HUDEP-2 (cell line): ENCODE measurements around the gene FOXJ3.

Experiments
- DNase-seq, 76 experiments: peaks; one replicate each; lab custom pipeline; 2025; ENCODE audit not compliant: unreplicated experiment in 76 of 76; lab: John Stamatoyannopoulos, UW

FOXJ3 gene

DNA sequence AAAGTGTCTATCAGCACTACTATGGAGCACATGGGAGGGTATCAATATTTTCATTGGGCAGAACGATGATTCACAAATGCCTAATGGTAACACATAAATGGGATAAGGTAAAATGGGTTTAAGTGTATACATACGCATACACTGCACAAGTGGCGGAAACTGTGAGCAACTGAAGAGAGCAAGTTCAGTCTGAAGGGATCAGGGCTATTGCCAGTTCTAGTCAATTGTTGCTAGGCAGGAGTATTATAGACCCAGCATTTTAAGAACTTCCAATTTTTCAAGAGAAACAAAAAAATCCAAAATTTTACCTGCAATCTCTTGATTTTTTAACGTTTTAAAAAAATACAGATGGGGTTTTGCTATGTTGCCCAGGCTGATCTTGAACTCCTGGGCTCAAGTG, 23.1 kb downstream of the FOXJ3 start:
- DNase-seq = no peak

DNA sequence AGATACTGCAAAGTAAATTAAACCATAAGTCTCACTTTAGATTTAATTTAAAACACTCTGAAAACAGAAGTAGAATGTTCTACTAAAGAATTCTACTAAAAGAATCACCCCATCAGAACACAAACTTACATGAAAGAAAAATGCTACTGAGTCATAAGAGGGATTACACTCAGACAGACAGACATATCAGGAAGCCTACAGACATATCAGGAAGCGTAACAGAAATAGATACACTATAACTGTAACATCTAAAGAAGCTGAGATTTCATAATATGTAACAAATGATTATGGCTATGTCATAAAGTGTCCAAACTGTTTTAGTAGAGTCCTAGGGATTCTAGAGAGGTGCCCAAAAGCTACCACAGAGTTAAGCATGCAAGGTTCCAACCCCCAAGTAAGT, 23.9 kb downstream of the FOXJ3 start:
- DNase-seq = no peak

DNA sequence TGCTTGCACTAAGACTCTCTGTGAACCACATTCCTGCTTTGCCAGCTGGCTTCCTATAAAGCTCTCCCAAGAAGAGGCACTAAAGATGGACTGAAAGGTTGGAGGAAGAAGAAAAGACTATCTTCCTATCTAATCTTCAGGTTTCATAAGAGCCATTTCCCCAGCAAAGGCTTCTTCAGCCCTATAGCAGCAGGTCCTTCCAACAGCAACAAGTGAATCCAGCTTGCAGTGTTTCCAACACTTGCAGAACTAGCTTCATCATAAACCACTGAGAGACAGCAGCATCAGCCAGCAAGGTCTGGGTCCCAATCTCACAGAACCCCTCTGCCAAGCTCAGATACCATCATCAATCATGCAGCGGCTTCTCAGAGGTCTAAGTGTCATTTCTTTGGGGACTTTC, 28.1 kb downstream of the FOXJ3 start:
- DNase-seq = no peak

DNA sequence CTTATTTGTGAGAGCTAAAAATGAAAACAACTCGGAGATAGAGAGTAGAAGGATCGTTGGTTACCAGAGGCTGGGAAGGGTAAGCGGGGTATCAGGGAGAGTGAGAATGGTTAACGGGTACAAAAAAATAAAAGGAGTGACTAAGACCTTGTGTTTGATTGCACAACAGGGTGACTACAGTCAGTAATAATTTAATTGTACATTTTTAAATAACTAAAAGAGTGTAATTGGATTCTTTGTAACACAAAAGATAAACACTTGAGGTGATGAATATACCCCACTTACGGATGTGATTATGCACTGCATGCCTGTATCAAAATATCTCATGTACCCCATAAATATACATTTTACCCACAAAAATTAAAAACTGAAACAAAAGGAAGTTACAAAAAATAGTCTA, 29.4 kb downstream of the FOXJ3 start:
- no peak for DNase-seq

DNA sequence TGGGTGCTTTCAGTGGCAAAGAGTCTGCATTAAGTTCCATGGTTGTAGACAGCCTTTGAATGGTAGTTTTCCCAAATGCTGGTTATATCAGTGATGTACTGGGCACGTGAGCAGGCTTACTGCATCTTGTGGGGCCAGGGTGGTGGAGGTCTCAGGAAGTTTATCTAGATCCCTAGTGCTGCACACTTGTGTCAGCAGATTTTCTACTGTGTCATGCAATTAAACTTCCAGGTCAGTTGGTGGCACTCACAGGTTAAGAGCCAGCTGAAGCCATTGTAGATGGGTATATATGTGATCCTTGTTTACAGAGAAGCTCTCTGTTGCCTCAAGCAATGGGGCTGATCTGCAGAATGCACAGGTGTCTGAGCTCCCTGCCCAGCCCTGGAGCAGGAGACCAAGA, 33.0 kb downstream of the FOXJ3 start:
- no peak for DNase-seq

DNA sequence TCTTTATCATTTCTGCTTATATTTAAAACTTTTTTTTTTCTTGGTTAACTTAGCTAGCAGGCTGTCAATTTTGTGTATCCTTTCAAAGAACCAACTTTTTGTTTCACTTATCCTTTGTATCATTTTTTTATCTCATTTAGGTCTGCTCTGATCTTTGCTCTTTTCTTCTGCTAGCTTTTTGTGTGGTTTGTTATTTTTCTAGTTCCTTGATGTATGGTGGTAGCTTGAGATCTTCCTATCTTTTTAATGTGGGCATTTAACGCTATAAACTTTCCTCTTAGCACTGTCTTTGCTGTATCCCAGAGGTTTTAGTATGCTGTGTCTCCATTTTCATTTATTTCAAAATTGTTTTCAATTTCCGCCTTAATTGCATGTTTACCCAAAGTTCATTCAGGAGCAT, 36.5 kb downstream of the FOXJ3 start:
- DNase-seq = no peak

DNA sequence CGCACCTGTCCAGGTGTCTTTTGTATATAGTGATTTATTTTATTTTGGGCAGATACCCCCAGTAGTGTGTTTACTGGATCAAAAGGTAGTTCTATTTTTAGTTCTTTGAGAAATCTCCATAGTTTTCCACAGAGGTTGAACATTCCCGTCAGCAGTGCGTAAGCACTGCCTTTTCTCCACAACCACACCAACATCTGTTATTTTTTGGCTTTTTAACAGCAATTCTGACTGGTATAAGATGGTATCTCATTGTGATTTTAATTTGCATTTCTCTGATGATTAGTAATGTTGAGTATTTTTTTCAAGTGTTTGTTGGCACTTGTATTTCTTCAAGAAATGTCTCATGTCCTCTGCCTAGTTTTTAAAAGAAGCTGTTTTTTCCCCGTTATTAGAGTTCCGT, 39.2 kb downstream of the FOXJ3 start:
- DNase-seq = no peak

DNA sequence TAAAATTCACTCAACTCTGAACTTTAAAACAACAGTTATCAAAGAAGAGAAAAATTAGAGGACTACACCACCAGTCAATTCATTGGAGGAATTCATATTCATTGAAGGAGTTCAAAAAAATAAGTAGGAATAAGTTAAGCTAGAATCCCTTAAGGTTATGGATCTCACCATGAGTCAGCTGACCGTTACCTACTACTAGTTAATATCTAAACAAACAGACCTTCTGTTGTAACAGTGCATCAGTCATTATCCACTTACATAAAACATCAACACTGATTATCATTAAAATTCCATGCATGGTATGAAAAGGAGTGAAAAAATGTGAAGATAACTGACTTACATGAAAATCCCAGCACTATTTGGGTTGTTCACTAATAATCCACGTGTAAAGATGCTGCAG, 44.9 kb downstream of the FOXJ3 start:
- DNase-seq = no peak

DNA sequence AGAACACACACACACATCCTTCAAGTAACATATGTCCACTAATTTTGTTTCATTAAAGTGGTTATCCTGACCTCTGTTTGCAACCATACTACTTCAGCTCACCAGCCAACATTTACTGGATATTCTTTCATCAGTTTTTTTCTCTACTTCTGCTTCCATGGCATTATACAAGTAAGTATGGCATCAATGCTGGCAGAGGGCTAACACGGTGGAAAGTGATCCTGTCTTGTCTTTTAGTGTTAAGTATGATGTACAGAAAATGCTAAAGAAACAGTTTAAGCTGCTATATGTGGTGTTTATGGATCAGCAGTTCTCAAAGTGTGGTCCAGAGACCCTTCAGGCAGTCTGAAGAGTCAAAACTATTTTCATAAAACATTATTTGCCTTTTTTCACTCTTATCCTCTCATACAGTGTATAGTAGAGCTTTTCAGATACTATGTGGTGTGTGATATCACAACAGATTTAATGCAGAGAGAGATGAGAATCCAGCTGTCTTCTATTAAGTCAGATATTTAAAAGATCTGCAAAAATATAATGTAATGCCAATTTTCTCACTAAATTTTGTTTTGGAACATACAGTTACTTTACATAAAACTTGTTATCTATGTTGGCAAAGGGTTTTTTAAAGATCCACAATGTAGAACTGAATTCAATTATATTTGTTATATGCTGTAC, 46.6 kb downstream of the FOXJ3 start:
- no peak for DNase-seq

DNA sequence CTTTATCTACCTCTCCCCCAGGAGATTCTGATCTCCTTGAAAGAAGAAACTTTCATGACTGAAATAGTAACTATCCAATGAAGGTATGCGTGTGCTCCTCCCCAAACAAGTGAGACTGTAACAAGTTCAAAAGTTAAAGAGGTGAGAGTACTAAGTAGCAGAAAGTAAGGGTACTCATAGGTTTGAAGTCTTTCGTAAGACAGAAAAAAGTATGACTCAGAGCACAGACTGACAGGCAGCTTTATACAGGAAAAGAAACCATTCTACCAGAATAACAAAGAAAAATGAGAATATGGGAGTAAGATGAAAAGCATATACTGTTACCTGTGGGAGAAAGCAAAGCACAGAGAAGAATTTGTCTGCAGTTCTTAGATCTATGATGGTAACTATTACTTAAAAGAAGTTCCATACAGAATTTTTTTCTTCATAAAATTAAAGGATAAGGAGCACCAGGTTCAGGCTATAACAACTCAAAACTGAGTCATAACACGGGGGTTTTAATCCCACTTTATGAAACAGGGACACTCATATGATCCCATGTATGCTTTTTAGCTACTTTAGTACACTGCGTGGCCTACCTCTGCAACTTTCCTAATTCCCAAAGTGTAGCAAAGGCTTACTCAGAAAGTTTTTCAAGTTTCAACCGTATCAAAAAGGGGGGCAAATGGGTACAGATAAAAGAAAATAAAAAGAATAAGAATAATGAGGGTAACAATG, 52.0 kb downstream of the FOXJ3 start:
- no peak for DNase-seq

DNA sequence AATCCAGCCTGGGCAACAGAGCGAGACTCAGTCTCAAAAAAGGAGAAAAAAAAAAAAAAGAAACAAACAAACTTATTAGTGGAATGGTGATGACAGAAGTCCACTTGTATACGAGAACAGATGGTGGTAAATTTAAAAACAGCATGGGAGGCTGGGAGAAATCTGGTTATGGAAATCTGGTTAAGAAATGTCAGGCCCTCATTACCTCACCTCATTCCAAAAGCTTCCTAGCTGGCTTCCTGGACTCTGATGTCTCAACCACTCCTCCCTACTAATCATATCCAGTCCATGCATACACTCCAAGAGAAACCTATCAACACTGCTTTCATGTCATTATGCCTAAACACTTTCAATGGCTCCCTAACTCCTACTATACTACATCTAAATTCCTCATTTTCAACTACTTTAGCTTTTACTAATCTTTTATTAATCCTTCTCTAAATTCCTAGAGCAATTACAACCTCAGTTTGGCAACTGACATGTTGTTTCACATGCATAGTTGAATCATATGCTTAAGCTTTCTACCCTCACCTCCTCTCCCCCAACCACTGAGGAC, 52.9 kb downstream of the FOXJ3 start:
- no peak for DNase-seq

DNA sequence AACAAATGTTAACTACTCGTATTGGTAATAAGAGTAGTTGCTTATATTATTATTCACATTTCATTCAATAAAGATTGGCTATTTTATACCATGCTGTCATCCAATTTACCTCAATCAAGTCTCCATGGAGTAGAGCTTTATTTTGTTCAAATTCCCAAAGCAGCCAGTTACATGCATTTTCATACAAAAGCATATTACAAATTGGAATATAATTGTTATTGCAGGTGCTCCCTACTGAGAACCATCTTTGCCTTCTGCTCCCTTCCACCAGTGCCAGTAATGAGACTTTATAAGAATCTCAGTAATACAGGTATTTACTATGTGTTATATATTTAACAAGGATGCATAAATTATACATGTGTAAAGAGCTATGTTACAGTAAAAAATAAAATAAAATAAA, 54.2 kb downstream of the FOXJ3 start:
- DNase-seq = no peak

DNA sequence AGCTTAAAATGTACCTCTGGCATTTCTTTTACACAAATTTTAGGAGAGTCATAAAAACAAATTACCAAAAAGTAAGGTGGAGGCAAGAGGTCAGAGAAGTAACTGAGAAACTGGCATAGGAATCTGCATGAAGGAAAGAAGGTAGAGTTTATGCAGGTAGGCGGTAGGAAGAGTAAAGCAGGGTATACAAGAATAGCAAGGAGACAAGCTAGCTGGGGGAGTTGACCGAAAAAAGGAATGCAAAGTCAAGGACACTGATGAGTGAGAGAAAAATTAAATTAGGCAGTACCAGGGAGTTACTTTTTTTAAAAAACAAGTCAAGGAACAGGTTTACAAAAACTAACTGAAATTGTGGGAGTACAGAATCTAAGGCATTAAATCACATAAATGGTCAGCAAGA, 56.0 kb downstream of the FOXJ3 start:
- DNase-seq = no peak

DNA sequence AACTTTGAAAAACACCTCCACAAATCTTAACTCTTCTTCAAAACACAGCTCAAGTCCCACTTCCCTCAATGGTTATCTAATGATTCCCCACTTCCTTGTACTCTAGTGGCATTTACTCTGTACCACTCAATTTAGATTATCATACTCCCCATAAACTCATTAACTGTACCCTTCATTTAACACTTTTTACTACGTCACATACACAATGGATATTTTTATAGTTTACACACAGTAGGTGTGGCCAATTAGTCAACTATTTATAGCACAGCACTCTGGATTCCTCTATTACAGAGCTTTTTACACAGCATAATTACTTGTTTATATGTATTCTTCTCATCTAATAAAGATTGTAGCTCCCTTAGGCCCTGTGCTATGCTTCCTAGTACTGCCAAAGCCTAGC, 62.1 kb downstream of the FOXJ3 start:
- DNase-seq = no peak

DNA sequence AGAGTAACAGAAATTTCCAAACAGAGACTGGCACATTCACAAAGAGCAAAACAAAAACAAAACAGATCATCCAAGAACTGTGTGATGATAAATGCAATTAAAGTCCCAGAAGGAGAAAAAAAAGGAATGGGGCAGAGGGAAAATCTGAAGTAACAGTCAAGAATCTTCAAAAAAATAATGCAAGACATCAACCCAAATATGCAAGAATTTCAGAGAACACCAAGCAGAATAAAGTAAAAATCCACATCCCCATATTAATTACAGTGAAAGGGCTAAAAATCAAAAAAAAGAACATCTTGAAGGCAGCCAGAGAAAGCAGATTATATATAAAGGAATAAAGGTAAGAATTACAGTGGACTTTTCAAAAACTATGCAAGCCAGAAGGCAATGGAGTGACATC, 67.1 kb downstream of the FOXJ3 start:
- DNase-seq = no peak

DNA sequence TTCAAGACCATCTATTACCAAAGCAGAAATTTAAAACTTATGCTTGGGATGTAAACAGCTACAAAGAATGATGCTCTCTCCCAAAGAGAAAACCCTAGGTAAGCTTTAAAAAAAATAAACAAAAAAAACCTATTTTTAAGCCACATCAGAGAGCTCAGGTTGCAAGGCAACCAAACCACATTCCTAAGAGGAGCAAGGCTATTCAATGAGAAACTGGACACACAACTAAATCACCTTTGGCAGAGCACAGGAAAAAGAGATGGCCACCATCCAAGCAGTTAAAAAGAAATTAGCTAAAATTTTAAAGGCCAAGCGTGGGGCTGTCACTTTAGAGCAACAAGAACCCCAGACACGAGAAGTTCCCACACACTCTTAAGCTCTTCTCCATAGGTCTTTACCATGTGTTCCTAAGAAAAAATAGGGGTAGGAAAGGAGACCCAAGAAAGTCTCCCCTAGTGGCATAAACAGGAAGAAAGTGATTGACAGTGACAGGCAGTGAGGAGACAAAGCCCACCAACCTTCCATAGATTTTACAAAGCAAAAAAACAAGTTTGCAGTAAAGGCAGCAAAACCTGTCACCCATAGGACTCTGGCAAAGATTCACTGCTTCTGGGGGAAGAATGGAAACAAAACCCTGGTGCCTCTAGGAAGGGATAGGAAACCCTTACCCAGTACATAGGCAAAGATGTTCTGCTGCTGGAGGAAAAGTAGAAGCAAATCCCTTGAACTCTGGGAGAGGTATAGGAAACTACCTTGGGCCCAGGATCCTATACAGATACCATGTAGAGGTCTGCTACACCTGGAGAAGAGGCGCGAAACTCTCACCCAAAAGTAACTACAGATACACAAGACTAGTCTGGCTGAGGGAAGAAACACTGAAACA, 68.5 kb downstream of the FOXJ3 start:
- DNase-seq = no peak

DNA sequence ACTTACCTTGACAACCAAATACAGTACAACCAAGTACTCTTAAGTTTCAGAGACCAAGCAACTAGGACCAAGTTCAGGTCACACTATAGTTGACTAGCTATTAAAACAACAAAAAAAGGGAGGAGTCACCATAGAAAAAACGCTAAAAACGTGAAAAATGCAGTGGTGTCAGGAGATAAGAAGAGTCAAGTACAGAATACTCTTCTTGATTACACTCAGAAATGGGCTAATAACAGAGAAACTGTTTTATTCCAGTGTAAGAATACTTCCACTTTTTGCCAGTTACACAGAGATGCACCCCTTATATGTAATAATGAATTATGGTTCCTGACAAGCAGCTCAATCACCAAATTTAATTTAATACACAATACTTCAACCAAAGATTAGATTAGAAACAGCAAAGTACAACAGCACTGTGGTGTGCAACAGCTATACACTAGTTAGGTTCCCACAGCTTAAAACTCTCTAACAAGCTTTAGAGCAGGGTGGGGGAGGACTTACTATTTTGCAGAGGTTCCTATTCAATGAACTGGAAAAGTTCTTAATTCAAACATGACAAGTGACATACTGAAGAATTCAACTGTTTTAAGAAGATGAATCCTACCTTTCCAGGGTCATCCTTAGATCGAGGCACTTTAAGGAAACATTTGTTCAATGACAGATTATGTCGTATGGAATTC, 70.4 kb downstream of the FOXJ3 start:
- peak in 20 of 76 experiments; percentile 3 to 66 (median 18) for DNase-seq

DNA sequence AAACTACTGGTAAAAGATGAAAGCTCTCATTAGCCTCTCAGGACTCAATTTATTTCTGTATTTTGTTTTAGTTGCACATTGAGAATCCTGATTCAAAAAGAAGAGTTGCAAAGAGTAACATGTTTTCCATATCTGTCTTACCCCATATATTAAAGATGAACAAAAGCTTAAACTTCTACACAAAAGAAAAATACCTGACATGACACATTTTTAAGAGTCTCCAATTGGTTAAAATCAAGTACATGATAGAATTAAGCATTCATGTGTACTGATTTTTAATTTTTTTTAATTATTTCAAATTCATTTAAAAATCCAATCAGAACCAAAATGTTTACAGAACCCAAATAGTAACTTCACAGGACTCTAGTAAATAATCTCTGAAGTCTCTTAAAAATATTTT, 72.0 kb downstream of the FOXJ3 start:
- DNase-seq = no peak

DNA sequence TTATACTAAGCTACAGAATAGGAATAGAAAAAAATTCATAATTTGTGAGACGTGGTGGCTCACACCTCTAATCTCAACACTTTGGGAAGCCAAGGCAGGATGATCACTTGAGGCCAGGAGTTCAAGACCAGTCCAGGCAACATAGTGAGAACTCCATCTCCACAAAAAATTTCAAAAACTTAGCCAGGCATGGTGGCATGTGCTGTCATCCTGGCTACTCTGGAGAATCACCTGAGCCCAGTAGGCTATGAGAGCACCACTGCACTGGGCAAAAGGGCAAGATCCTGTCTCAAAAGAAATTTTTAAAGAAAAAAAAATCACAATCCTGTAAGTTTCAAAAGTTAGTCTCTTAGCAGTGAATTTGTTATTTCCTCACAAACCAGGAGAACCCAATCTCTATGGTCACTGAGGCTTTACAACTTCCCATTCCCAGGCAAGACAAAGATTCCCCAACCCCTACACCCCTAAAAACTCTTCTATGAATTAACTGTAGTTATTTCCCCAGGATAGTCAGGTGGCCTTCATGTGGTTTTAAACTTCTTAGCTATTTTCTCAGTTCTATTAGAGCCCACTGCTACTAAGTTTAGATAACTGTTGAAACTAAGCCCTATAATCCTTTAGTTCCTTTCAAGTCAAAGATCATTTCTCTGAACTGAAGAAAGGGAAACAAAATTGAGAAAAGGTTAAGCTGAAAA, 74.5 kb downstream of the FOXJ3 start:
- DNase-seq = no peak

DNA sequence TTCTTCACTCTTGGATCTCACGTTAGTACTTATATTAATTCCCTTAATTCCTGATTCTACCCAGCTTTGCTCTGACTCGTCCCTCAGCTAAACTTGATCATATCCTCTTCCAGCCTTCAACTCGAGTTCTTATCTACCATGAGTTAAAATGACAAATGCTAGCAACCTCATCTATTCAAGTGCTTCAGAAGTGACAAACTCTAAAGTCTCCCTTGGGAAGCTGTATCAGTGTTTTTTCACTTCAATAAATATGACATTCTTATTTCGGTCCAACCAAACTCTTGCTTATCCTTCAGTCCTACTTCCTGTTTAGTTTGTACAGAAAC, 75.3 kb downstream of the FOXJ3 start:
- peak in 1 of 76 experiments; percentile 26 for DNase-seq
